ENCODE results near the gene KASH5. TPM values are rescaled to one million over a fixed set of nuclear protein-coding genes. Genes with fewer than 3 reads are reported as not detected.

KASH5 gene
- total and polyA plus RNA-seq, 3 donors from 2014 or later = 72.8 to 121 (median 102) TPM

- TF ChIP-seq POLR2A (IDR thresholded peaks at IDR 0.05) (no peak), CTCF (IDR thresholded peaks at IDR 0.05) (no peak)
- Histone ChIP-seq H3K36me3 (ENCODE audit: low read depth, missing control alignments) (no peaks in the 10 kb centered on the region), H3K27me3 (peaks cover 4% of the 10 kb centered on the region), H3K4me1 (peaks cover 29% of the 10 kb centered on the region), H3K27ac (no peak overlapping the region), H3K4me3 (no peak overlapping the region), H3K9me3 (no peaks in the 10 kb centered on the region)
- DNase-seq = no peak
- WGBS, 2 donors = 41 to 42% methylated on average over 6 to 11 of the region's 12 CpGs
- intact Hi-C loops (cut with DNase I; ENCODE audit: low total_unique reads) = no loop called here
Measured at GRCh38 chr19:49427339-49427738, 39.3 kb downstream of the KASH5 start.

GRCh38 chr19:49427855-49428546 is 40.0 kb downstream of the KASH5 start:
- WGBS, 2 donors = 2% methylated on average over 27 to 44 of the region's 45 CpGs
- H3K4me3 ChIP-seq = peak overlapping the region in 1 of 2 donors; percentile 20
- no peaks in the 10 kb centered on the region for H3K36me3 ChIP-seq (ENCODE audit: low read depth, missing control alignments)
- no peaks in the 10 kb centered on the region for H3K9me3 ChIP-seq
- no peak for DNase-seq
- intact Hi-C loops (cut with DNase I; ENCODE audit: low total_unique reads) = no loop called here
- peaks cover 22% of the 10 kb centered on the region for H3K4me1 ChIP-seq
- H3K27me3 ChIP-seq = peaks cover 4% of the 10 kb centered on the region
- H3K27ac ChIP-seq = no peak overlapping the region
- no peak for TF ChIP-seq CTCF (IDR thresholded peaks at IDR 0.05)
- no peak for TF ChIP-seq POLR2A (IDR thresholded peaks at IDR 0.05)

GRCh38 chr19:49428547-49429451 is 40.8 kb downstream of the KASH5 start:
- intact Hi-C loops (cut with DNase I; ENCODE audit: low total_unique reads) = no loop called here

GRCh38 chr19:49430172-49430677 is 42.2 kb downstream of the KASH5 start:
- no peak for TF ChIP-seq CTCF (IDR thresholded peaks at IDR 0.05)
- TF ChIP-seq POLR2A (IDR thresholded peaks at IDR 0.05) = no peak
- Histone ChIP-seq H3K9me3 (no peaks in the 10 kb centered on the region), H3K27ac (no peak overlapping the region), H3K27me3 (peaks cover 4% of the 10 kb centered on the region), H3K36me3 (ENCODE audit: low read depth, missing control alignments) (no peaks in the 10 kb centered on the region), H3K4me3 (no peak overlapping the region), H3K4me1 (peaks cover 14% of the 10 kb centered on the region)
- DNase-seq = no peak
- intact Hi-C loops (cut with DNase I; ENCODE audit: low total_unique reads) = no loop called here
- 48 to 59% methylated on average over 4 to 9 of the region's 9 CpGs for WGBS, 2 donors

More at GRCh38 chr19:49428547-49429451, 40.8 kb downstream of the KASH5 start:
- peaks cover 4% of the 10 kb centered on the region for H3K27me3 ChIP-seq
- peaks cover 14% of the 10 kb centered on the region for H3K4me1 ChIP-seq
- DNase-seq = no peak
- H3K4me3 ChIP-seq = peak overlapping the region in 1 of 2 donors; percentile 20
- H3K36me3 ChIP-seq (ENCODE audit: low read depth, missing control alignments) = no peaks in the 10 kb centered on the region
- H3K9me3 ChIP-seq = no peaks in the 10 kb centered on the region
- TF ChIP-seq CTCF (IDR thresholded peaks at IDR 0.05) = no peak
- TF ChIP-seq POLR2A (IDR thresholded peaks at IDR 0.05) = no peak
- 8 to 16% methylated on average over 12 to 27 of the region's 29 CpGs for WGBS, 2 donors
- no peak overlapping the region for H3K27ac ChIP-seq

Measured in testis (tissue), 3 donors.